HG02840 (cell line): Measurements from ENCODE around the gene NOXA1.
"Not testable (repeated sequence)": the region's sequence is repeated elsewhere in the genome, so short reads cannot be mapped to it uniquely, and the experiment has no call there.

ENCODE experiments used
- ATAC-seq: cut with Tn5 transposase; IDR thresholded peaks from one replicate; pipeline ENCODE4 v1.9.1; 2021; ENCODE audit warnings: mild to moderate bottlenecking, moderate library complexity, moderate number of reproducible peaks; ENCODE audit not compliant: unreplicated experiment, low FRiP score

The NOXA1 gene

DNA sequence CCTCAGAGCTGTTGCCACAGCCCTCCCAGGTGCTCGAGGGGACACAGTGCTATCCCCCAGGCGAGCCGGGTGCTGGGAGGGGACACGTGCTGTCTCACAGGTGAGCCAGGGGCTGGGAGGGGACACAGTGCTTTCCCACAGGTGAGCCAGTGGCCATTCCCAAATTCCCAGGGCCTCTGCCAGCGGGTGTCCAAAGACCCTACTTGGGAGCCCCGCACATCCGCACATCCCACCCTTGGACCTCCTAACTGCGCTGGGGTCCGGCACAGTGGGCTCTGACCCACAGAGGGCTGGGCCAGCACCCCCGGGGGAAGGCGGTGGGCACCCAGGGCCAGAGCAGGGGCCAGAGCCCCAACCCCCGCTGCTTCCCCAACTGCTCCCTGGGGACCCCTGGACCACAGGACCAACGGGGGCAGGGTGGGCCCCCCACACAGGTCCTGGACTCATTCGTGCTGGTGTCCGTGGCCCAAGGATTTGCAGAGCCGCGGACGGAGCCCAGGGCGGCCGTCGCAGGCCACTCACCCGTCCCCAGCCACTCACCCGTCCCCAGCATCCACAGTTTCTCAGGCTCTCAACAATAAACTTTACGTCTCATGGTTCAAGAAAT is 18.1 kb upstream of the NOXA1 start:
- ATAC-seq, result no peak

DNA sequence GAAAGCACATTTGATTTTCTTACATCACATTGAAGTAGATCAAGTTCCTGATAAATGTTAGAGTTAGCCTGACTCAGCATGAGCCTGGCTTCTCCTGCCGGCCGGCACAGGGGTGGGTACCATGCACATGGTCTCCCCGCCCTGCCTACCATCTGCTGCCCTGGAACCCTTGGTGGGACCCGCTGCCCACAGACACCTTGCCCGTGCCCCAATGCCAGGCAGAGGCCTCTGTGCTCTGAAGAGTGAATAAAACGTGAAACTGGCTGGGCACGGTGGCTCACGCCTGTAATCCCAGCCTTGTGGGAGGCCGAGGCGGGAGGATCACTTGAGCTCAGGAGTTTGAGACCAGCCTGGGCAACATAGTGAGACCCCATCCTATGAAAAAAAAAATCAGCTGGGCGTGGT is 17.5 kb upstream of the NOXA1 start:
- no peak for ATAC-seq

DNA sequence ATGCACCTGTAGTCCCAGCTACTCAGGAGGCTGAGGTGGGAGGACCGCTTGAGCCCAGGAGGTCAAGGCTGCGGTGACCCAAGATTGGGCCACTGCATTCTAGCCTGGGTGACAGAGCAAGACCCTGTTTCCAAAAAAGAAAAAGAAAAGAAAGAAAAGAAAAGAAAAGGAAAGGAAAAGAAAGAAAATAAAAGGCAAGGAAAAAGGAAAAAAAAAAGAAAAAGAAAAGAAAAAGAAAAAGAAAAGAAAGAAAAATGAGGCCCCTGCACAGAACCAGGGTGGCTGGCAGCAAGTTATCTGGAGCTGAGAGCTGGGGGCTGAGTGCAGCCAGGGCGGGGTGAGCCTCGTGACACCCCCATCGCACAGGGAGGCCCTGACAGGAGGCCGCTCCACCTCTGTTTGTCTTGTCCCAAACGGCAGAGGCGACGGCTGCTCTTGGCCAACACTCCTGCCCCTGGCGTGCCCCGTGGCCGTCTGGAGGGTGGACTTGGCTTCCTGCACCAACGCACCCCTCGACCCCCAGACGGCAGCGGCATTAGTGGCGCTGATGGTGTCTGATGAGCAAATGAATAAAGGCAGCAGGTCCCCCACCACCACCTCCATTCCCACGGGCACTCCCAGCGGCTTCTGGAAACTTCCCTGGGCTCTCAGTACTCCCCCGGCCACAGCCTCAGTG is 17.0 kb upstream of the NOXA1 start:
- ATAC-seq, result no peak

DNA sequence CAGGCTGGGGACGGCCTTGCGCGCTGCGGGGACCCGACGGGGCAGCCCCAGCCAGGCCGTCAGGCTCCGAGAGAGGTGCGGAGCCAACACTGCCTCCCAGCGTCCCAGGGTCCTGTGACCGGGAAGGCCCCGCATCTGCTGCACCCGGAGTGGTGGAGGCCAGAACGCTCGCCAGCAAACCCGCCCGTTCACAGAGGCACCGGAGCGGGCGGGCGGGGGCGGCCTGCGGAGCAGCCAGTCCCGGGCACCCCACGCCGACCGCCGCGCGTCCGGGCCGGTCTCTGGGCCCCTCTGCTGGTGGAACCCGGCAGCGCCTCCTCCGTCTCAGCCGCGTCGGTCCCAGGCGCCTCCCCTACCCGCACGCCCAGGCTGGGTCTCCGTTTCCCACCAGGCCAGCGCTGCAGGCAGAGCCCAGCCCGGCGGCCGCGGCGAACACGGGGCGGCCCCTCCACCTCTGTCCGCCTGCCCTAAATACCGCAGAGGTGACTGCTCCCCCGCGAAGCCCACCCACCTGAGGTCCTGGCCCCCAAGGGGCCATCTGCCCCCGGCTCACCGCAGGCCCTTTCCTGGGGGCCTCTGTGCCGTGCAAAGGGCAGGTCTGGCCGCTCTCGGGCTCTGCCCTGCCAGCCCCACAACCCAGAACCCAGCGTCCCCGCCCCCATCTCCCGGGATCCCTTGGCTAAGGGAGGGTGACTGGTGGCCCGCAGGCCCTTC is 16.2 kb upstream of the NOXA1 start:
- ATAC-seq, result no peak

DNA sequence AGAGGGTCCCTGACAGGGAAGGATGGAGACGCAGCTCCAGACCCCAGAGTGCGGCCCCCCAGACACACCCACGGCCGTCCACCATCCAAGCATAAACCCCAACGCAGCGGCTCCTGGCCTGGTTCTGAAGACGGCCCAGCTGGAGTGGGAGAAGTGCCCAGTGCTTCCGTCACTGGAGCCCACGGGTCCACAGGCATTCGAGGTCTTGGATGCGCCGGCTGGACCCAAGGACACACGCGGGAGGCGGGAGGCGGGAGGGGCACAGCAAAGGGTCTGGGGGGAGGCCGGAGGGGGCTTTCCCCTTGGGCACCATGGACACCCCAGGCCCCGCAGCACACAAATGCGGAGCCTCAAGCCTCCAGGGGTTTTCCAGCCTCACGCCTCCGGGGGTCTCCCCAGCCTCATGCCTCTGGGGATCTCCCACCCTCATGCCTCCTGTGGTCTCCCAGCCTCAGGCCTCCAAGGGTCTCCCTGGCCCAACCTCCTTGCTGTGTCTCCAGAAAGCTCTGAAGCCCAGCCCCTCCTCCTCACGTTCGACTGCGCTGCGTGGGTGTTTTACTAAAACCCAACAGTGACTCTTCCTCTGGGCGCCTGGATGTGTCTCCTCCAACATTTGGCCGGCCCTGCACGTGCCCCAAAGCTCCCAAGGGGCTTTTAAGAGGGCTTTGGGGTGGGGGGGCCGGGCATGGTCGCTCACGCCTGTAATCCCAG is 15.4 kb upstream of the NOXA1 start:
- no peak for ATAC-seq

DNA sequence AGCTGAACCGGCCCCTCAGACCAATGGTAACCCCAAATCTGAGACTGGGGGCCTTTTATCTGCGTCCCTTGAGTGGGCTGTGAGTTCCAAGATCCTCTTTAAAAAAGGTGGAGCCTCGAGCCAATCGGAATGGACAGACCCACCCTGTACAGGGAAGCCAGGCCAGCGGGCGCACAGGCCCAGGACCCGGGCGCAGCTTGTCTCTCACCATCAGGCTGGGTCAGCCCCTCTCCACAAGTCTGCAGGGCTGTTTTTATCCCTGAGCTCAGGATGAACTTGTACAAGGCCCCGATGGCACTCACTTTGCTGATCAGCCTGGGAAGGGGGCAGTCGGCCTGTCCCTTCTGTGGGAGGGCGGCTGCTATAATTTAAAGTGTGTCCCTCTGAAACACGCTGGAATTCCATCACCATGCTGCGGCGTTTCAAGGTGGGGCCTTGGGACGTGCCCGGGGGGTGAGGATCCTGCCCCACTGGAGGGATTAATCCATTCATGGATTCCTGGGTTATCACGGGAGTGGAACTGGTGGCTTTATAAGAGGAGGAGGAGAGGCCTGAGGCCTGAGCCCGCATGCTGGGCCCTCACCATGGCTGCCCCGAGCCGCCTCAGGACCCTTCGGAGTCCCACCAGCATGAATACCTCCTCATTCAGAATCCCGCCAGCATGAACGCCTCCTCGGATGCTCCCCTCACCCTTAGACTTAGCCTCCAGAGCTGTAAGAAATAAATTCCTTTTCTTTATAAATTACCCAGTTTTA is 14.4 kb upstream of the NOXA1 start:
- no peak for ATAC-seq

DNA sequence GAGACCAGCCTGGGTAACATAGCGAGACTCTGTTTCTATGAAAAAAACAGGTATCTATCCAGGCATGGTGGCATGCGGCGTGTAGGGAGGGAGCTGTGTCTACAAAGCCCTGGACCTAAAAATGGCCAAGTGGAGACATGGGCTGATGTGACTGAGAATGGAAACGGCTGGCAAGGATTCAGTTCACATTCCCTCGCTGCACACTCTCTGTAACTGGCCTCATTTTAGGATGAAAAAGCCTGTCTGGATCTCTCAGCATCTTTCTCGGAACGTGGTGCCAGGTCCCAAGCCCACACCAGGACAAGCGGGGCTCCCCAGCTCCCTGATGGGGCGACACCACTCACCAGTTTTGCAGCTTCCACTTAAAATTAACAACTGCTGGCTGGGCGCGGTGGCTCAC is 13.7 kb upstream of the NOXA1 start:
- no peak for ATAC-seq

DNA sequence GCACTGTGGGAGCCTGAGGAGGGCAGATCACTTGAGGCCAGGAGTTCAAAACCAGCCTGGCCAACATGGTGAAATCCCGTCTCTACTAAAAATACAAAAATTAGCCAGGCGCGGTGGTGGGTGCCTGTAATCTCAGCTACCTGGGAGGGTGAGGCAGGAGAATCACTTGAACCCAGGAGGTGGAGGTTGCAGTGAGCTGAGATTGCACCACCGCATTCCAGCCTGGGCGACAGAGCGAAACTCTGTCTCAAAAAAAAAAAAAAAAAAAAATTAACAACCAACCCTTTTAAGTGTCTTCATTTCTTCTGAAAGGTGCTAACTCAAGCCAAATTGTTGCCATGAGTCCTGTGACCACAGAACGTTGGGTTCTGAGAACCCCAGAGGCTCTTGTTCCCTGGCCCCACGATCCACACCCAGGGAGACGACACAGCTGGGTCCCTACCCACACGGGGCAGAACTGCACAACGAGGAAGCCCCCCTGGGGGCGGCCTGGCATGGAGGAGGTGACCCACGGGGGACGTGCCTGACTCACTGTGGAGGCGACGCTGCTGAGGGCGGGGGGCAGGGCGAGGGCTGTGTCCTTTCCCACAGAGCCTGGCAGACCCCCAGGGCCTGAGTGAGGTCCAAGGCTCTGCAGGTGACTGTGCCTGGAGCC is 12.8 kb upstream of the NOXA1 start:
- ATAC-seq, result not testable (repeated sequence)

DNA sequence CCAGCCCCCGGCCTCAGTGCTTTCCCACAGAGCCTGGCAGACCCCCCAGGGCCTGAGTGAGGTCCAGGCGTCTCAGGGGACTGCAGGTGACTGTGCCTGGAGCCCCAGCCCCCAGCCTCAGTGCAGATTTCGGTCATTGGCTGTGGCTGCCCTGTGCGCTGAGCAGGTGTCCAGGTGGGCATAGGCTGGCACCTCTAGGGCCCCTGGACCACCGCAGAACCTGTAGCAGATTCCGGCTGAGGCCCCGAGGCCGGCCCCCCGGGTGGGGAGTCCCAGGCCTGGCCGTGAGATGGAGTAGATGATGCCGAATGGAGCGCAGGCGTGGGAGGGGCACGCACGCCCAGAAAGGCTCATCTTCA is 12.3 kb upstream of the NOXA1 start:
- no peak for ATAC-seq

DNA sequence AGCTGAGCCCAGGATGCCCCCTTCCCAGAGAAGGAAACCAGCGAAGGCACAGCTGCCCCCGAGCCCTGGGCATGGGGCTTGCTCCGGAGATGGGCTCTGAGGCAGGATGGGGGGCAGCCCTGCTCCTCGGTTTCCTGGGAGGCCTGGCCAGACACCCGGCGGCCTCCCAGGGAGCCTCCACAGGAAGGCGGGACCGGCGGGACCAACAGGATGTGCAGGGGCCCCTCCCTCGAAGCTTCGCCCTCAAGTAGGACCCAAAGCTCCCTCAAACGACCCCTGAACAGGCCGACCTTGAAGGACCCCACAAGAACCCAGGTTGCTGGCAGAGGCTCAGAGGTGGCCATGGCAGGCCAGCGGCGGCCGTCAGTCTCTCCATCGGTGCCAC is 11.9 kb upstream of the NOXA1 start:
- ATAC-seq, result no peak

DNA sequence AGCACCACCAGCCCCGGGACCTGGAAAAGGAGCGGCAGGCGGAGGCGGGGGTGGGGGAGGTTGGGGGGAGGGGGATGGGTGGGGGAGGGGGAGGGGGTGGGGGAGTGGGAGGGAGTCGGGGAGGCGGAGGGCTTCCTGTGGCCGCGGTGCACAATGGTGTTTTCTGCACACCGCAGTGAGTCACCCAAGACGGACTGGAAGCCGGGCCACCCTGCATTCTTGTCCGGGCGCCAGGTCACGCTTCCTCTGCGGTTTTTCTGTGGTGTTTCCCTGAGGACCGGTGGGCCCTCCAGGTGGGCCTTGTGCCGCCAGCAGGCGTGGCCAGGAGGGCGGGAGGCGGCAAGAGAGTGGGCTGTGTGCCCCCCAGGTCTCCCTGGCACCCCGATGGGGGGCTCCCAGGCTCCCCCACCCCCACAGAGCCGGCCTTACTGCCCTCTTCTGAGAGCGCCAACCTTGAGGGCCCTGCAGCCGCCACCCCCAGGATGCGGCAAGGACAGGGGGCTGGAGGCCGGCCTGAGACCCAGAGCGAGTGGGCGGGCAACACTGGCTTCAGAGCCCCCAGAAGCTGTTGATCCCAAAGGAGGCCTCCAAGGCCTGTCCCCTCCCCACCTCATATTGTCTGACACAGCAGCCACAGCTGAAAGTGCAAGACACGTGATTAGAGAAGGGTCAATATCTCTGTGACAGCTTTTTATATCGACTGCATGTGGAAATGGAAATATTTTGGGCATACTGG is 11.4 kb upstream of the NOXA1 start:
- ATAC-seq, result no peak

DNA sequence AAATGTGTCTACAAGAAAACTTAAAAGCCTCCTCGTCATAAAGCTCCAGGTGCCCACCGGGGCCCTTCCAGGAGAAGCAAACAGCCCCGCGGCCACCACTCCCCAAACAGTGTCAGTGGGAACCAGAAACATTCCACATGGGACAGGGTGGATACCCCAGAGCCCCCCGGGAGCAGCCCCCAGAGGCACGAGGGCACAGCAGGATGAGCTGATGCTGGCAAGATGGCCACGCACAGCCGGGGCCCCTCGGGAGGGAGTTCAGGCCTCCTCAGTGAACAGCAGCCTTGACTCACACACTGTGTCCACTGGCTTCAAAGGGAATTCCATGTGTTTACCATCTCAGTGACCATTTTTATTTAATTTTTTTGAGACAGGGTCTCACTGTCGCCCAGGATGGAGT is 10.8 kb upstream of the NOXA1 start:
- ATAC-seq, result no peak

DNA sequence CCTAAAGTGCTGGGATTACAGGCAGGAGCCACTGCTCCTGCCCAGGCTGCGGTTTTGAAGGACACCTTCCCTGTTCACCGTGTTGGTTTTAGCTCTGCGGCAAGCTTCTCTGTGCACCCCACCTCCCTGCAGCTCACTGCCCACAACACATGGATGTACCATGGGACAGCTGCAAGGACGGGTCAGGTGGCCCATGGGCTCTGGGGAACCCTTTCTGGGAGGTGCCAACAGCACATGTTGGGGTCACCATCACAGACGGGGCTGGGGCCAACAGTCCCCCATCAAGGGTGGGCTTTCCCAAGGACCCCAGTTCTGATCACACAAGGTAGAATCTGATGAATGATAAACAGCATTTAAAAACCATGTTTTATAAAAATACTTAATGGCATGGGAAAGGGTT is 7.7 kb upstream of the NOXA1 start:
- no peak for ATAC-seq

DNA sequence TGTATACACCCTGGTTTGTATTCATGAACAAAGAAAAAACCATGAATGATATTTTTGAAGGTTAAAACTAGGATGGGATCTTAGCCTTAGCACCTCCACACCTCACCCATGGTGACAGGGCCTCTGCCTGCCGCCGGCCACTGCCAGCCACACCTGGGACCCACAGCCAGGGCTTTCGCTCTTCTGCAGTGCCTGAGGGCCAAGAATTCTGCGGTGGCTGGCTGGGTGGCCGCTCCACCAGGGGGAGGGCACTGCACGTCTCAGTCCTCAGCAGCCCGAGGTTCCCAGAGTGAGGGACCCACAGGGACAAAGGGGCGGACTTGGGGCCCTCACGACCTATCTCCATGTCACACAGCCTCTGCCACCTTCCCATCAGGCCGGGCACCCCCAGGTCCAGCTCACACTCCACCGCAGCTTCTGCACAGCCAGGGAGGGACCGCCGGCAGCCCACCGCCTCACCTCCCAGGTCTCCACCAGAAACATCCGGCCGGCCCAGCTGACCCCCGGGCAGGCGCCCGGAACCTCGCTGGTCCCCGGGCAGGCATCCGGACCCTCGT is 7.1 kb upstream of the NOXA1 start:
- no peak for ATAC-seq

DNA sequence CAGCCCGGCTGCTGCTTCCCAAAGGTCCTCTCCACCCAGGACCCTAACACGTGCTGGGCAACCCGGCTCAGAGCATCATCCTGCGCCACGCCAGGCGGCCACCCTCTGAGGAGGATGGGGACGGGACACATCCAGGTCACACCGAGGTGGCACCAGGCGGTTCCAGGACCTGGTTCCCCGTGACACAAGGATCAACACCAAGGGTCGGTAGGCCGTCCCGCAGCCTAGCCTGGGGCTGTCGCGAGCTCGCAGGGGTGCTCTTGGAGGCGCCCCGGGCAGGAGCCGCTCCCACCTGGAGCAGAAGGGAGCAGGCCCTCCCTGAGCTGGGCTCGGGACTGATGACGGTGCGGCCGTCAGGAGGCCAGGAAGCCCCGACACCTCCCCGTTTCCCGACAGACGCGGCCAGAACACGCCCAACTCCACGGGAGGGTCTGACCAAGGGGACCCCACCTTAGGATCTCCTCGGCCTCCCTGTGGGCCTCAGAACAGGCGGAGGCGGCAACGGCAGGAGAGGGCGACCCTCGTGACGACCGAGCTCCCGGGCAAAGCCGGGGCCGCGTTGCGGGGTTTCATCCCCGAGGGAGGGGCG is 6.5 kb upstream of the NOXA1 start:
- no peak for ATAC-seq

DNA sequence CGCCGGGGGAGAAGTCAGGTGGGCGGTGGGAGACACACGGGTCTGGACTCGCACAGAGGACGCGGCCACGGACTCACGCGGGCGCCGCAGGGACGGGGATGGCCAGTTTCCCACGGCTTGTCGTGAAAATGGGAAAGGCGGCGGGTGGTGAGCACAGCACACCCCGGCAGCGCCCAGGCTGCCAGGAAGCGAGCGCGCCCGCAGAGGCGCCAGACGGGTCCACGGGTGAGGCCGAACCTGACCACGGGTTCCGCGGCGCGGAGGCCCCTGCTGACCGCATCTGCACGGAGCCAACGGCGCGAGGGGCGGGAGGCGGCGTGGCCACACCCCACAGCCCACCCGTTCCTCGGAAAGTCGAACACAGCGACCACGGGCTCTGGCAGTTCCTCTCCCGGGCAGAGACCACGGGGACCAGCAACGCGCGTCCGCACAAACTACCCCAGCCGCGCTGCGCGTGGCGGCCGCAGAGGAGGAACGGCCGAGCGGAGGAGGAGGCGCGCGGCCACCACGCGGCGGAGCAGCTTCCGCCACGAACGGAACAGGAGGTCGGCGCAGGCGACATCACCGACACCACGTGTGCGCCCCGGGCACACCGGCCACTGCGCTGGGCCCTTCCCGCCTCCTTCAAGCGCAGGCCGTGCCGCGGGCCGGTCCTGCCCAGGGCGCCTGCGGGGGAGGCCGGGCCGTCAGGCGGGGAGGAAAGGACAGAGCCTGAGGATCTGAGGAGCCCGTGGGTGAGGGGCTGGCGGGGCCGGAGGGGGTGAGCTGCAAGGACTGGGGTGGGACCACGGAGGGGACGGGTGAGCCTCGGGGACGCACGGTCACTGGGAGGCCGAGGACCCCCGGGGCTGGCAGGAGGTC is 5.8 kb upstream of the NOXA1 start:
- no peak for ATAC-seq

DNA sequence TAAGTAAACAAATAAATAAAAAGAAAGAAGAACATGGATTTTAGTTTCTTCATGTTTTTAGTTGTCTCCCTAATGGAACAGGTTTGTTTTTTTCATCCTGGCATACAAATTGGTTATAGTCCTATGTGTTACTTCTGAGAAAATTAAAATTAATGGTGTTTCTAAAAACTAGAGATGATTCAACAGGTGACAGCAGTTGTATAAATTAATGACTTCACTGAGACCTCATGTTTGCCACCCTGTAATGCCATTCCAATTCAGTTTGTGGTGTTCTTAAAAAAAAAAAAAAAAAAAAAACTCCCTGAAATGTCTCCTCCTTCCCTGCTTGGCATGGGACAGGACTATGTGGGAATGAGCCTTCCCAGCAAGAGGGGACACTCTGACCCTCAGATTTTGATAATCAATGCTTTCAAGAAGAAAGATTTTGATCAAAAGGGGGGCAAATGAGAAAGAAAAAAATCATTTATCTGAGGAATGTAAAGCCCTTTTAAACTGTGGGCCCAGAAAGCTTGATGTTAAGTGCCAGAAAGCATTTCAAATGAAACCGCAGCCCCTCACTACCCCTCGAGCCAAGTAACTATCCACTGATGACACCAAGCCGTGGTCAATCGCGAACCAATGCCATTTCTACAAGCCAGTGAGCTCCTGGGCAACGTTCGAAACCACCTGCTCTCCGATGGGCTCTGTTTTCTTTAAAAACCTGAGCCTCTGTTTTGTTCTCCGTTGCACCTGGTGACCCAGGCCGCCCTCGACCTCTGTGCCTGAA is 1.2 kb upstream of the NOXA1 start:
- no peak for ATAC-seq
